Caco-2 (cell line): ENCODE measurements around the gene HLF. TPM values are rescaled to one million over a fixed set of nuclear protein-coding genes. Genes with fewer than 3 reads are reported as not detected.

ENCODE experiments used
- BruUV-seq: library from RNA; stranded (reverse); fragments of 400-500 nt; replicated peaks from 2 replicates; lab custom pipeline; 2021; lab: Mats Ljungman, UMichigan
- CTCF ChIA-PET: fragments of 300-600 bp; sonication (Branson Sonifier 250); formaldehyde crosslinking; loops from one replicate; lab custom pipeline; 2022; ENCODE audit warnings: antibody characterized with exemption; lab: Charles Lee
- POLR2A ChIA-PET: fragments of 300-600 bp; sonication (Branson Sonifier 250); formaldehyde crosslinking; loops from one replicate; lab custom pipeline; 2022; ENCODE audit warnings: antibody characterized with exemption; lab: Charles Lee
- DNase-seq, 2 experiments: peaks; one replicate each; pipeline versions ENCODE4 v3.0.0 to v3.0.0-alpha.2; 2020 to 2022
- H3K27me3 ChIP-seq: replicated peaks from 2 replicates; pipeline ENCODE4 v1.6.0; 2011; ENCODE audit warnings: low read length; ENCODE audit not compliant: control insufficient read depth, insufficient read depth
- H3K36me3 ChIP-seq: 2 replicates; pipeline ENCODE4 v1.5.1; 2011; ENCODE audit warnings: low read length; ENCODE audit not compliant: control insufficient read depth, insufficient read depth
- H3K4me1 ChIP-seq: fragments of 250-450 bp; sonication (Bioruptor Pico); 2 replicates; pipeline ENCODE4 v1.5.1; 2020; ENCODE audit warnings: mild to moderate bottlenecking
- H3K4me3 ChIP-seq: 2 replicates; pipeline ENCODE4 v1.5.1; 2011; ENCODE audit warnings: low read depth, mild to moderate bottlenecking, control low read depth, low read length
- H3K9me3 ChIP-seq: fragments of 250-450 bp; sonication (Bioruptor Pico); 2 replicates; pipeline ENCODE4 v1.5.1; 2020; ENCODE audit warnings: mild to moderate bottlenecking, moderate library complexity
- H3K27ac Mint-ChIP-seq: one replicate; pipeline ENCODE4 v1.8.0; 2022; ENCODE audit warnings: mixed read lengths; ENCODE audit not compliant: unreplicated experiment
- H3K27me3 Mint-ChIP-seq: one replicate; pipeline ENCODE4 v1.8.0; 2022; ENCODE audit warnings: mixed read lengths; ENCODE audit not compliant: insufficient read depth, unreplicated experiment
- H3K36me3 Mint-ChIP-seq: one replicate; pipeline ENCODE4 v1.8.0; 2022; ENCODE audit warnings: mild to moderate bottlenecking, mixed read lengths; ENCODE audit not compliant: insufficient read depth, unreplicated experiment
- H3K4me1 Mint-ChIP-seq: one replicate; pipeline ENCODE4 v1.8.0; 2022; ENCODE audit warnings: low read depth, mixed read lengths; ENCODE audit not compliant: unreplicated experiment
- H3K4me3 Mint-ChIP-seq: one replicate; pipeline ENCODE4 v1.8.0; 2022; ENCODE audit warnings: mild to moderate bottlenecking, moderate library complexity, mixed read lengths; ENCODE audit not compliant: unreplicated experiment
- H3K9me3 Mint-ChIP-seq: one replicate; pipeline ENCODE4 v1.8.0; 2022; ENCODE audit warnings: mixed read lengths; ENCODE audit not compliant: unreplicated experiment
- intact Hi-C: fragments of 100-400 bp; cut with micrococcal nuclease; formaldehyde crosslinking; loops from one replicate; pipeline ENCODE4 v1.10.0; 2022; ENCODE audit not compliant: unreplicated experiment
- total RNA-seq: library from RNA; stranded (reverse); gene quantifications from 2 replicates; pipeline ENCODE4 v1.2.3, GENCODE V29; 2022
- TF ChIP-seq, protein P1 (sequence below), 2 experiments: fragments of 200-600 bp in 1 of 2; IDR thresholded peaks; 1 replicate in 1 of 2; 2 replicates in 1 of 2; pipeline versions ENCODE4 v1.5.1 to v1.8.0; 2011 to 2022; ENCODE audit warnings: antibody characterized with exemption in 1 of 2, control low read depth in 1 of 2, inconsistent platforms in 1 of 2, low read depth in 1 of 2, low read length in 1 of 2, mild to moderate bottlenecking in 1 of 2, moderate library complexity in 1 of 2; ENCODE audit not compliant: insufficient read depth in 1 of 2, severe bottlenecking in 1 of 2, unreplicated experiment in 1 of 2

The HLF gene
- total RNA-seq, 1 experiment from 2014 or later = 19.8 TPM

DNA sequence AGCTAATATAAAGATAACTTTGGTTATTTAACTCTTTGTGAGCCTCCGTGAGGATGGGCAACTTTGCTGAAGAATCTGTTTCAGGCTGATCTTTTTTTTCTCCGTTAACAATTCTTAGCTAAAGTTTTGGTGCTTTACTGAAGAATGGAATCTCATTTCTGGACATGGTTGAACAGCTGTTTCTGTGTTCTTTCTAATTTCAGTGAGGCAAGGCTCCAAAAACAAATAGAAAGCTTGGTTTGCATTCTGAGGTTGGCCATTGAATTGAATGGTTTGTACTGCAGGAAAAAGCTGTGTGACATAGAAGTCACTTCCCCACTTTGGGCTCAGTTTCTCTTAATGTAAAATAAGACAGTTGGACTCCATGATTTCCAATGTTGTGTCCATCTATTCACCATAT, 22.3 kb upstream of the HLF start:
- Histone ChIP-seq H3K27me3 (no peaks in the 10 kb centered on the region), H3K4me1 (no peaks in the 10 kb centered on the region), H3K36me3 (no peaks in the 10 kb centered on the region), H3K4me3 (no peak overlapping the region), H3K9me3 (no peaks in the 10 kb centered on the region)
- H3K4me3 Mint-ChIP-seq = no peak overlapping the region
- no peaks in the 10 kb centered on the region for H3K9me3 Mint-ChIP-seq
- peaks cover 11% of the 10 kb centered on the region for H3K36me3 Mint-ChIP-seq
- ChIA-PET CTCF (no interaction called here), POLR2A (no interaction called here)
- TF ChIP-seq, protein P1, sequence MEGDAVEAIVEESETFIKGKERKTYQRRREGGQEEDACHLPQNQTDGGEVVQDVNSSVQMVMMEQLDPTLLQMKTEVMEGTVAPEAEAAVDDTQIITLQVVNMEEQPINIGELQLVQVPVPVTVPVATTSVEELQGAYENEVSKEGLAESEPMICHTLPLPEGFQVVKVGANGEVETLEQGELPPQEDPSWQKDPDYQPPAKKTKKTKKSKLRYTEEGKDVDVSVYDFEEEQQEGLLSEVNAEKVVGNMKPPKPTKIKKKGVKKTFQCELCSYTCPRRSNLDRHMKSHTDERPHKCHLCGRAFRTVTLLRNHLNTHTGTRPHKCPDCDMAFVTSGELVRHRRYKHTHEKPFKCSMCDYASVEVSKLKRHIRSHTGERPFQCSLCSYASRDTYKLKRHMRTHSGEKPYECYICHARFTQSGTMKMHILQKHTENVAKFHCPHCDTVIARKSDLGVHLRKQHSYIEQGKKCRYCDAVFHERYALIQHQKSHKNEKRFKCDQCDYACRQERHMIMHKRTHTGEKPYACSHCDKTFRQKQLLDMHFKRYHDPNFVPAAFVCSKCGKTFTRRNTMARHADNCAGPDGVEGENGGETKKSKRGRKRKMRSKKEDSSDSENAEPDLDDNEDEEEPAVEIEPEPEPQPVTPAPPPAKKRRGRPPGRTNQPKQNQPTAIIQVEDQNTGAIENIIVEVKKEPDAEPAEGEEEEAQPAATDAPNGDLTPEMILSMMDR (IDR thresholded peaks at IDR 0.05; ENCODE audit: insufficient read depth in 1 of 2, low read depth in 1 of 2, low read length in 1 of 2, severe bottlenecking in 1 of 2, unreplicated experiment in 1 of 2) = no peak
- DNase-seq = no peak
- H3K27ac Mint-ChIP-seq = no peak overlapping the region
- BruUV-seq = no TSS peak
- H3K4me1 Mint-ChIP-seq = peaks cover 7% of the 10 kb centered on the region
- intact Hi-C loops = no loop called here
- no peaks in the 10 kb centered on the region for H3K27me3 Mint-ChIP-seq

DNA sequence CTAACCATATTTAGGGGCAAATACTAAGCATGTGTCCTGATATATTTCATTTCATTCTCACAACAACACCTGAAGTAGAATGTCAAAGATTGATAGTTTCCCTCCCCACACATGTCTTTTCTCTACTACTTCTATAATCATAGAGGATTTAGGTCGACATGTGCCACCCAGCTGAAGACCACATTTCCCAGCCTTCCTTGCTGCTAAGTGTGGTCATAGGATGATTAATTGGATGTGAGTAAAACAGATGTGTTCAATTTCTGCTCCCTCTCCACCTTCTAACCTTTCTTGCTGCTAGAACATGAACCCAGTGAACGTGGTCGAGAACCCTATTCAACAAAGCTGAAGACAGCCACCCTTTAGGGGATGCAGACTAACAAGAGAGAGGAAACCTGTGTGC, 18.8 kb upstream of the HLF start:
- POLR2A ChIA-PET = no interaction called here
- H3K27ac Mint-ChIP-seq = no peak overlapping the region

DNA sequence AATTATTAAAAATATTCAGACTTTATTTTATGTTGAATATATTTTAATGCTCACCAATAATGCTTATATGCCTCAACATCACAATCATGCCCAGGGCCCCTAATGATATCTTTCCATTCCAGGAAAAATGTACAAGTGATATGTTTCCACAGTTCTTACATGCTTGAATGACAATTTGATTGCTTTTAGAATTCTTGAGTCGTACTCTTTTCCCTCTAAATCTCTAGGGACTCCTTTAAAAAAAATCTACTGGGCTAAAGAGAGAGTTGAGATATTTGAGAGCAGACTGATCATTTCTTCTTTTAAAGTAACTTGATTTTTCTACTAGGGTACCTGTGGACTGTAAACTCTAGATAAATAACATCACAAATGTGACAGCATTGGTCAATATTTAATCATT, 18.2 kb upstream of the HLF start:
- no peak for DNase-seq
- Histone ChIP-seq H3K27me3 (no peaks in the 10 kb centered on the region), H3K4me3 (no peak overlapping the region), H3K36me3 (no peaks in the 10 kb centered on the region), H3K9me3 (no peaks in the 10 kb centered on the region), H3K4me1 (no peaks in the 10 kb centered on the region)
- H3K27ac Mint-ChIP-seq = no peak overlapping the region
- H3K27me3 Mint-ChIP-seq = no peaks in the 10 kb centered on the region
- no TSS peak for BruUV-seq
- ChIA-PET POLR2A (no interaction called here), CTCF (no interaction called here)
- H3K36me3 Mint-ChIP-seq = no peaks in the 10 kb centered on the region
- no peaks in the 10 kb centered on the region for H3K4me1 Mint-ChIP-seq
- TF ChIP-seq, protein P1 (IDR thresholded peaks at IDR 0.05; ENCODE audit: insufficient read depth in 1 of 2, low read depth in 1 of 2, low read length in 1 of 2, severe bottlenecking in 1 of 2, unreplicated experiment in 1 of 2) = no peak
- intact Hi-C loops = no loop called here
- no peak overlapping the region for H3K4me3 Mint-ChIP-seq
- no peaks in the 10 kb centered on the region for H3K9me3 Mint-ChIP-seq

More for the DNA sequence above, 18.8 kb upstream of the HLF start:
- CTCF ChIA-PET = no interaction called here
- TF ChIP-seq, protein P1 (IDR thresholded peaks at IDR 0.05; ENCODE audit: insufficient read depth in 1 of 2, low read depth in 1 of 2, low read length in 1 of 2, severe bottlenecking in 1 of 2, unreplicated experiment in 1 of 2) = no peak
- Histone ChIP-seq H3K4me3 (no peak overlapping the region), H3K9me3 (no peaks in the 10 kb centered on the region), H3K4me1 (no peaks in the 10 kb centered on the region), H3K27me3 (no peaks in the 10 kb centered on the region), H3K36me3 (no peaks in the 10 kb centered on the region)
- Mint-ChIP-seq H3K27me3 (no peaks in the 10 kb centered on the region), H3K36me3 (no peaks in the 10 kb centered on the region), H3K4me3 (no peak overlapping the region), H3K9me3 (no peaks in the 10 kb centered on the region), H3K4me1 (no peaks in the 10 kb centered on the region)
- no peak for DNase-seq
- no TSS peak for BruUV-seq
- intact Hi-C loops = no loop called here
